ENCODE data around the gene CSNK1A1. TPM values are rescaled to one million over a fixed set of nuclear protein-coding genes. Genes with fewer than 3 reads are reported as not detected.
"Not testable (repeated sequence)": the region's sequence is repeated elsewhere in the genome, so short reads cannot be mapped to it uniquely, and the experiment has no call there.

The CSNK1A1 gene
- total and polyA plus RNA-seq, 2 of the 4 experiments (the other 2 are of a cell fraction) = 140 to 419 TPM

DNA sequence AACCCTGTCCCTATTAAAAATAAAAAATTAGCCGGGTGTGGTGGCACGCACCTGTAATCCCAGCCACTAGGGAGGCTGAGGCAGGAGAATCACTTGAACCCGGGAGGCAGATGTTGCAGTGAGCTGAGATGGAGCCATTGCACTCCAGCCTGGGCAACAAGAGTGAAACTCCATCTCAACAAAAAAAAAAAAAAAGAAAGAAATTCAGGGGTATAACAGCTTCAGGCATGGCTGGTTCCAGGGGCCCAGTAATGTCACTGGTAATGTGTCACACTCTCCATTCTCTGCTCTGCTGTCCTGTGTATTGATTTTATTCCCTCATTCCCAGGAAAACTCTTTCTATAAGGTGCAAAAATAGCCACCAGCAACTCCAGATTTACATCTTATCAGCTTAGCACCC is 104.4 kb downstream of the CSNK1A1 start:
- WGBS, 2 experiments (ENCODE audit: extremely low coverage in 2 of 2, insufficient read length in 1 of 2) = no CpG with 5 or more reads among the region's 3 CpGs
- peak overlapping the region; percentile 66; the same call in 1 of the 2 replicates for H3K18ac ChIP-seq (ENCODE audit: low read depth, low read length)
- H3K9me1 ChIP-seq (ENCODE audit: insufficient read depth, low read length) = peaks cover 29% of the 10 kb centered on the region
- H3K4me1 ChIP-seq (ENCODE audit: control insufficient read depth, insufficient read depth, low read length) = peaks cover 30% of the 10 kb centered on the region
- H4K5ac ChIP-seq (ENCODE audit: low read depth, low read length); H4K20me1 ChIP-seq (ENCODE audit: insufficient read depth, low read length); H3K9me3 ChIP-seq (ENCODE audit: control insufficient read depth, insufficient read depth, low read length); dilution Hi-C loops (cut with HindIII; ENCODE audit: low sequenced_read_pairs, unreplicated experiment); intact Hi-C loops (cut with micrococcal nuclease); H2AFZ ChIP-seq (replicated peaks; ENCODE audit: low read length, poor library complexity); H3K36me3 ChIP-seq (ENCODE audit: control insufficient read depth, insufficient read depth, low read length); H3K23ac ChIP-seq (ENCODE audit: low read depth, low read length); H3K56ac ChIP-seq (ENCODE audit: extremely low read depth, insufficient read depth, low read length); DNase-seq; H3K4me2 ChIP-seq (ENCODE audit: low read depth, low read length); H3K4me3 ChIP-seq (ENCODE audit: insufficient read depth, low read depth, low read length); ATAC-seq (ENCODE audit: low read depth); H3K14ac ChIP-seq (replicated peaks; ENCODE audit: low read depth, low read length); H3K9ac ChIP-seq (ENCODE audit: low read depth, low read length); H3K27ac ChIP-seq (ENCODE audit: insufficient read depth, low read length); BruUV-seq (replicated peaks); H3K27me3 ChIP-seq (ENCODE audit: control insufficient read depth, insufficient read depth, low read length); H2AK9ac ChIP-seq (replicated peaks; ENCODE audit: low read depth, low read length, poor library complexity): not testable (repeated sequence)
- peak overlapping the region; percentile 38 for H3K4ac ChIP-seq (ENCODE audit: low read depth, low read length)
- H3K79me1 ChIP-seq (ENCODE audit: low read depth in 1 of 2, low read length in 2 of 2) = peaks cover 8 to 51% of the 10 kb centered on the region in 2 experiments; a peak in 3 of 4 replicates
- POLR2A ChIA-PET (ENCODE audit: unreplicated experiment) = interaction anchor here (1.3 to 1.6 kb wide), 2 partner anchors 105 to 116 kb away, joined by 4 to 11 read pairs; partner anchors contain the start of gene CSNK1A1
- peak overlapping the region; percentile 50 for H2BK5ac ChIP-seq (ENCODE audit: low read depth, low read length, poor library complexity, severe bottlenecking)
- in situ Hi-C loops (cut with MboI; ENCODE audit: low sequenced_read_pairs) = loop anchor here (5.0 kb wide), 1 partner anchor 41 kb away; no protein-coding TSS in a partner anchor
- H2BK15ac ChIP-seq (ENCODE audit: low read depth, low read length) = peak overlapping the region; percentile 85; the same call in 2 of the 3 replicates
- CTCF ChIA-PET = interaction anchor here (1.2 to 2.4 kb wide), 2 partner anchors 13 to 105 kb away, joined by 3 to 9 read pairs; partner anchors contain the start of gene CSNK1A1
- peak overlapping the region; percentile 93 for H4K91ac ChIP-seq (ENCODE audit: insufficient read depth, low read depth, low read length)
- H2AK5ac ChIP-seq (ENCODE audit: low read depth, low read length) = peak overlapping the region; percentile 35; the same call in 1 of the 2 replicates
- peak overlapping the region; percentile 45 to 51; a peak in 1 of 4 replicates for H4K8ac ChIP-seq (ENCODE audit: low read depth in 2 of 2, low read length in 2 of 2)
- H2BK120ac ChIP-seq (ENCODE audit: low read depth, low read length) = peak overlapping the region; percentile 94
- H2BK20ac ChIP-seq (ENCODE audit: low read depth, low read length) = peak overlapping the region; percentile 94
